ENCODE results near the gene ZCCHC24.

ZCCHC24 gene

GRCh38 chr10:79410315-79411094 is 34.9 kb downstream of the ZCCHC24 start:
- no peak for DNase-seq (ENCODE audit: low read depth)

DNA sequence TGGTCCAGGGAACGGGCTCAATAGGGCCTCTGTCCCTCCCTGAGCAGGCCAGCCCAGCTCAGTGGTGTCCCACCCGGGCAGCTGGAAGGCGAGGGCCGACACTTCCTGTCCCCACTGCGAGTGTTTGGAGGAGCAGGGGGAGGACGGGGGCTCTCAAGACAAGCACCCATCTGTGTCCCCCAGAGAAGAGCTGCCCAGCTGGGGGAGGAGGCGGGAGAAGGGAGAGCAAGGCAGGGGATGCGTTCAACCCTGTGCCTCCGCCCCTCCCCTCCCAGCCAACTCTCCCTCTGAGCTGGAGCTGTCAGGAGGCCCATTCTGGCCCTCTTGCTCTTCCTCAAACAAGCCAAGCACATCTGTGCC is 35.7 kb downstream of the ZCCHC24 start:
- no peak for DNase-seq (ENCODE audit: low read depth)

DNA sequence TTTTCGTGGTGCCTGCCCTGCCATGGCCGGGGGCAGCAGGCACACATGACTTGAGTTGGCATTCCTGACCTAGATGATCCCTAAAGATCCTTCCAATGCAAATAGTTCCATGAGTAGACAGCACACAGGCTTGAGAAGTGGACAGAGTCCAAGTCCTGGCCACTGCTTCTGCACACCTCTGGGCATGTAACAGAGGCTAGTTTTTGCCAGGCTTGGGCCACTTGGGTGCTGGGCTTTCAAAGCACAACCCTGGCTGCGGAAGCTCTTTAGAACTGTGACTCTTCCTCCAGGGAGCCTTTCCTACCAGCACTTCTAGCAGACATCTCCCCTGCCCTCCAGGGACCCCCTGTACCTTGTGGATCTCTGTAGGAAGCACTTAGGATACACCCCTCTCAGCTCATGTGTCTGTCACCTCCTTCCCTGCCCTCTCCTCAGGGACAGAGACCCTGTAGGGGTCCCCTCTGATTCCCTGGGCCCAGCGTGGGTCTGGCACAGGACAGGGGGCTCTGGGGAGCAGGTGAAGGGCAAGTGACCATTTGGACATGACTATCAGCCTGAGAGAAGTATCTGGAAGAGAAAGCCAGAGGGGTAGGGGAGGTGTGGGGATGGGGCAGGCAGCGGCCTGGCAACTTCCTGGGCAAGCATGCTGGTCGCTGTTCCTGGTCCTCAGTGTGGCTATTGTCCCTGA is 36.2 kb downstream of the ZCCHC24 start:
- no peak for DNase-seq (ENCODE audit: low read depth)

DNA sequence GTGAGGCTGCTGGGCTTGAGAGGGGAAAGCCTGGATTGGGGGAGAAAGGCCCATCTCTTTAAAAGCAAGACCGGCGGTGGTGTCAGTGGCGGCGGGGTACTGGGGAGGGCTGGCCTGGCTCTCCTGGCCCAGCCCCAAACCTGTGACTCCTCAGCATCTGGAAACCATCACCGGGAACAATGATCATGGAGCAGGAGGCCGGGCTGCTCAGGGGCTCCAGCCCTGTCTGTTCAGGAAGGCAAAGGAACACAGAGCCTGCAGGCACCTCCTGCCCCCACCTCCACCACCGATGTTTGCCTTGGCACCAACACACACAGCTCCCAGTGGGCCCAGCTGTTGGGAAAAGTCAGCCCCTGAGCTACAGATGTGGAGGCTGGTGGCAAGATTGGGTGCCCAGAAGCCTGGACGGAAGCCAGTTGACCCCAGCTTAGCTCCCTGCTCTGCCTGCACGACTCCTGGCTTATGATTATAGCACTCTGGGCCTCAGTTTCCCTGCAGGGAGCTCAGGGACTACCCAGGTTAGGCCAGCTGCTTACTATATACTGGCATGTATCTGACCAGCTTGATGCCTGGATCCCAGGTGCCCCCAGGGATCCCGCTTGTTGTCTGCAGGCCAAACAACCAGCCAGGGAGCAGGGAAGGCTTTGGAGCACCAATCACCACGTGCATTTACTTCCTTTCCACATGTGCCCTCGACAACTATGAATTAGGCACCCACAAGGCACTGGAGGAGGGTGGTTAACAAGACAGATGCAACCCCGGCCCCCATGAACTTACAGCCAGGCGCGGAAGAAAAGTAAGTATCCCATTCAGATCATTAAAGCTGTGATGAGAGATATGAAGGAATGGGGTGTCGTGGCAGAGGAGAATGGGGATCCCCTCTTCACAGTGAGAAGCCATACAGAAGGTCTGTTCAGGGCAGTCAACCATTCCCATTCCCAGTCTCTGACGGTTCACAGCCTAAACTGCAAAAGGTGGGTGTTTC is 37.3 kb downstream of the ZCCHC24 start:
- DNase-seq (ENCODE audit: low read depth): peak; percentile 84

DNA sequence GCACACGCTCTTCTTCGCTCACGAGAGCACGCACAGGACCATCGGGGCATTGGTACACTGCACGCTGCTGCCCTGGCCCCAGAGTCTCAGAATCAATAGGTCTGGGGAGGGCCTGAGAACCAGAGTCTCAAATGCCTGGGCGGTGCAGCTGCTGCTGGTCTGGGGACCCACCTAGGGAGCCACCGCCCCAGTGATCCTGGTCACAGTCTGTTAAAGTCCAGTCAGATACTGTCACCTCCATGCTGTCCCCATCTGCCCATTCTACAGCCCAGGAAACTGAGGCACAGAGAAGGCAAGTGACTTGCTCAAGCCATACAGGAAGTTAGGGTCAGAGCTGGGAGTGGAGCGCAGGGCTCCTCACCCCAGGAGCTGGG is 38.0 kb downstream of the ZCCHC24 start:
- no peak for DNase-seq (ENCODE audit: low read depth)

- no peak for DNase-seq (ENCODE audit: low read depth)
These were observed 38.6 kb downstream of the ZCCHC24 start for GRCh38 chr10:79406683-79407422.

DNA sequence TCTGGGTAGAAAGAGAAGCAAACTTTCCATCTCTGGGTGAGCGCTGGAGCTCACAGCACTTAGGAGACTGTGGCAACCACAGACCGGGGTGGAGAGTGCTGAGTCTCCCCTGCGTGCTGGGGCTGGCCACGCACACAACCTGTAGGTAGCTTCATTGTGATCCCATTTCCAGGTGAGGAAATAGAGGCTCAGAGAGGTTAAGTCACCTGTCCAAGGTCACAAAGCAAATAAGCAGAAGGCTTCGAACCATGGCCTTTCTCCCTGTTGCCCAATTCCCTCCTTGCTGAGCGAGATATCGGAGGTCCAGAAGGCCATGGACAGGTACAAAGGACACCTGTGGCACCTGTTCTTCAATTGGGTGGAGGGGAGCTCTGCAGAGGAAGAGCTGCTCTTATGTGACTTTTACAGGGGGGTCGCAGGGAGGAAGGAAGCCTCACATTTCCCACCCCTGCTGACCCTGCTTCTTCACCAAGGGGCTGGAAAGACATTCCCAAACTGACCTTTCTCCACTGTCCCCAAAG is 39.4 kb downstream of the ZCCHC24 start:
- no peak for DNase-seq (ENCODE audit: low read depth)

DNA sequence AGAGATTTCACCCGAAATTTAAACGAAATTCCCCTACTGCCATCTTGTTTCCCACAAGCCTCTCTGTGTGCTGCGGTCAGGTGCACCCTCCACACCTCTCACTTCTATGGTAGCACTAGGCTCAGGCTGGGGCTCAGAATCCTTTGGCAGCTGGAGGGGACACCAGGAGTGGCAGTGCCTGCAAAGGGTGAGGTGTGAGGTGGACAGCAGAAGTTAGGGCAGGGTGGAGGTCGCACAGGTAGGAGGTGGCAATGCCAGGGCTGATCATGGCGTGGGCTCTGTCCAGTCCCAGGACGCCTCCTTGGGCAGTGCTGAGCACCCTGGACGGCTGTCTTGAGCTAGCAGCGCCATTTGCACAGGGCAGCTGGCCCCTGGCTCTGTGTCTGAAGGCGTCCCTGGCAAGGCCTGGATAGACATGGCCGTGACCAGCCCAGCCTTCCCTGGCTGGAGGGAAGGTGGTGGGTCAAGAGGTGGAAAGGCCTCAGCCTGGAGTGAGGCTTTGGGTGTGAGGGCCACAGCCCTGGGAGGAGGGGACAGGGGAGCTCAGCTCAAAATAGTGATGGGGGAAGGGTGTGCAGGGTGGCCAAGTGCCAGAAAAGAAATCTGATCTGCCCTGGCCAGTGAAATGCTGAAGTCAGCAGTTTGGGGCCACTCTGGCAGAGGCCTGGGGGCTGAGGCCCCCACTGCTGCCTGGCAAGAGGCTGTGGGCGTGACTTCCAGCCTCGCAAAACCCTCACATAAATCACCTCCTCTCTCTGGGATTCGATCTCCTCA is 40.0 kb downstream of the ZCCHC24 start:
- DNase-seq (ENCODE audit: low read depth): no peak

- no peak for DNase-seq (ENCODE audit: low read depth)
These were observed 40.7 kb downstream of the ZCCHC24 start for GRCh38 chr10:79404690-79405131.

DNA sequence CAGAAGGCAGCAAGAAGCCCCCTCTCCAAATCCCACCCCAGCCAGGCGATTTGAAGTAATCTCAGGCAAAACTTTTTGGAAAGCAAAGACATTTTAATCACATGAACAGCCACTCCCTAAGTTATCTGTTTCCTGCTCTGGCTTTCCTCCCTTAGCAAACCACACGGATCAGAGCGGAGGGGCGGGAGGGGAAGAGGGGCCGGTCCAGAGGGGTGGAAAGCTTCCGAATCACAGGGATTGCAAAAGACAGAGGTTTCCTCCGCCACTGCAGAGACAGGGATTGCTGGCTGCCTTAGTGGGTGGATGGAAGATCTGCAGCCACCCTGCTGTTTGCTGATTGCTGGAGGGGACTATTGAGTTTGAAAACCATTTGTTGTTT is 41.2 kb downstream of the ZCCHC24 start:
- DNase-seq (ENCODE audit: low read depth): peak; percentile 88

- DNase-seq (ENCODE audit: low read depth): no peak
These were observed 41.8 kb downstream of the ZCCHC24 start for GRCh38 chr10:79403441-79404230.

DNA sequence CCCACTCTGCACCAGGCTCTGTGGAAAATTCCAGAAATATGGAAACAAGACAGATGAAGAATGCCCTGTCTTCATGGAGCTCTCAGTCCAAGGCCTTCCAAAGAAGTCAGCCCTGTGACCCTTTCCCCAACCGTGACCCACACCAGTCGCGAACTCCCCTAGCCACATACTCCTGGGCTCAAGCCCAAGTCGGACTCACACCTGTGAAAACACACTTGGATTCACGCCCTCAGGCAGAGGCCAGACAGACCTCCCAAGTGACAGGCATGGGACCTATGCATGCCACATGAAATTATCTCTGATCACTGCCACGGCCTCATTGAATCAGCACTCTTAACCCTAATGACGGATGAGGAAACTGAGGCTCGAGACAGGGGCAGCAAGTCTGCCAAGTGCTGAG is 42.5 kb downstream of the ZCCHC24 start:
- no peak for DNase-seq (ENCODE audit: low read depth)

DNA sequence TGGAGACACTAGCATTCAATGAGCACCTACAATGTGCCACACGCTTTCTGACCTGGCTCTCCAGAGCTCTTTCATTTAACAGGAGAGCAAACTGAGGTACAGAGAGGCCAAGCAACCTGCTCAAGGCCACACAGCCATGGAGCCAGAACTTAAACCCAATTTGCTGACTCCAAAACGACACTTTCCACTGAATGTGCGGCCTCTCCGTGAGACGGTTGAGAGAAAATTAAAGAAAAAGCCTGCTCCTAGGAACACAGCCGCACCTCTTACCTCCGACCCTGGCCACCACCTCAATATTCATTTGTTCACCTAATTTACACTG is 42.8 kb downstream of the ZCCHC24 start:
- DNase-seq (ENCODE audit: low read depth): no peak

DNA sequence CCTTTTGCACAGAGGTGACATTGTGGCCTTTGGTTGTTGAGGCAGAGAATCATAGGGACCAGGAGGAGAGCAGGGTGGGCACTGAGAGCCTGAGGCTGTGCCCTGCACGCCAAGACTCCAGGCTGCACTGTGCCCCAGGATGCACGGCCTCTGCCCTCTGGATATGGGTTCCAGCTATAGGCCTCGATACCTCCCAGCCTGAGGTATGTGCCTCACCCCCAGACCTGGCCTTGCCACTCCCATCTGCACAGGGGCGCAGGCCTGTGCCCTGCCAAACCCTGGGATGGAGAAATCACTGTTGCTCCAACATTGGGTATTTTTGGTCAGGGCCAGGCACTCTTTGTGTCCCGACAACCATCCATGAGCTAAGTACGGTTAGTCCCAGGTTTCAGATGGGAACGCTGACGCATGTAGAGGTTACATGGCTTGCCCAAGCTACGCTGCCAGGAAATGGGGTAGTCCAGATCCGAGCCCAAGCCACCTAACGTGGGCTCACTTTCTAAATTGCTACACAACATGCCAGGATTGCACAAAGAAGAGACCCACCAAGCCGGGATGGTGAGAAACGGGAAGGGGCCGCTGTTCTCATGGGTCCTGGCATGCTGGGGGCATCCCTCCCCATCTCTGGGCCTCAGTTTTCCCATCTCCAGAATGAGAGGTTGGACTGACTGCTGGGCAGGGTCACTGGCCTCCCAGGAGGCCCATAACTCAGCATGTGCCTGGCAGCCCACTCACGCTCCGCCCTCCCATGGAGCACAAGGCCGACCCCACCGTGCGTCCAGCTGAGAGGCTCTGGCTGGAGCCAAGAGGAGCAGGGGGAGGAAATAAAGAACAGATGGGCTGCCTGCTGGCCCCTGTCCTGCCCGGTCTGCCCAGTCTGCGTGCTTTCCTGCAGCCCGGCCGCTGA is 44.2 kb downstream of the ZCCHC24 start:
- peak; percentile 92 for DNase-seq (ENCODE audit: low read depth)

GRCh38 chr10:79400146-79401004 is 45.0 kb downstream of the ZCCHC24 start:
- DNase-seq (ENCODE audit: low read depth): no peak

GRCh38 chr10:79399223-79399831 is 46.1 kb downstream of the ZCCHC24 start:
- DNase-seq (ENCODE audit: low read depth): peak; percentile 99

GRCh38 chr10:79398642-79399041 is 46.8 kb downstream of the ZCCHC24 start:
- no peak for DNase-seq (ENCODE audit: low read depth)

Measured in fibroblast of gingiva (primary cell).